GM13977 (cell line): Measurements from ENCODE around the gene GGCX.
"Not testable (repeated sequence)": the region's sequence is repeated elsewhere in the genome, so short reads cannot be mapped to it uniquely, and the experiment has no call there.

Experiments
- DNase-seq: peaks from one replicate; pipeline ENCODE4 v3.0.0; 2012; ENCODE audit warnings: low spot score
- CTCF ChIP-seq: IDR thresholded peaks from 2 replicates; pipeline ENCODE4 v1.5.1; 2012; ENCODE audit warnings: mild to moderate bottlenecking, control low read depth; ENCODE audit not compliant: insufficient read depth; ENCODE audit errors: extremely low read depth, missing control alignments
- in situ Hi-C: fragments of 300-500 bp; cut with MboI; formaldehyde crosslinking; loops from one replicate; pipeline ENCODE4 v1.12.0; 2022; ENCODE audit warnings: low sequenced_read_pairs, low pct_unique_long_range_greater_than_20kb, mixed read lengths, inconsistent platforms; ENCODE audit not compliant: unreplicated experiment

Gene GGCX

GRCh38 chr2:85547859-85548607 is 13.3 kb downstream of the GGCX start:
- in situ Hi-C loops = no loop called here
- no peak for DNase-seq
- TF ChIP-seq CTCF = no peak

- in situ Hi-C loops = no loop called here
- no peak for DNase-seq
- TF ChIP-seq CTCF = no peak
Observed at GRCh38 chr2:85547089-85547858, 14.0 kb downstream of the GGCX start.

GRCh38 chr2:85545780-85546240 is 15.5 kb downstream of the GGCX start:
- in situ Hi-C loops = no loop called here
- no peak for TF ChIP-seq CTCF
- no peak for DNase-seq

- DNase-seq, in situ Hi-C loops: not testable (repeated sequence)
Observed at GRCh38 chr2:85544915-85545779, 16.1 kb downstream of the GGCX start.

GRCh38 chr2:85544254-85544691 is 17.0 kb downstream of the GGCX start:
- DNase-seq, in situ Hi-C loops: not testable (repeated sequence)

GRCh38 chr2:85542777-85543176 is 18.5 kb downstream of the GGCX start:
- no peak for DNase-seq
- in situ Hi-C loops = no loop called here
- no peak for TF ChIP-seq CTCF

GRCh38 chr2:85541753-85542457 is 19.4 kb downstream of the GGCX start:
- in situ Hi-C loops = no loop called here

More at GRCh38 chr2:85541753-85542457, 19.4 kb downstream of the GGCX start:
- TF ChIP-seq CTCF = no peak
- DNase-seq = no peak
